H9 (cell line): ENCODE data around the gene UFC1. TPM values are rescaled to one million over a fixed set of nuclear protein-coding genes. Genes with fewer than 3 reads are reported as not detected.
A peak's percentile ranks its signal among the peaks of the same experiment; 100 is the strongest.

ENCODE experiments used
- DNase-seq: peaks from one replicate; pipeline ENCODE4 v3.0.0-alpha.2; 2017
- H2AFZ ChIP-seq: one replicate; pipeline ENCODE4 v1.6.1; 2013; ENCODE audit warnings: mild to moderate bottlenecking, low read length, control low read depth, moderate library complexity
- H2AK5ac ChIP-seq: 2 replicates; pipeline ENCODE4 v1.6.1; 2013; ENCODE audit warnings: low read length, control low read depth, mixed read lengths; ENCODE audit not compliant: insufficient read length
- H2BK120ac ChIP-seq: one replicate; pipeline ENCODE4 v1.6.1; 2013; ENCODE audit warnings: low read depth, mild to moderate bottlenecking, low read length, control low read depth, inconsistent platforms; ENCODE audit not compliant: poor library complexity, severe bottlenecking
- H2BK12ac ChIP-seq: 2 replicates; pipeline ENCODE4 v1.6.1; 2013; ENCODE audit warnings: low read length, control low read depth, mixed read lengths, low read depth; ENCODE audit not compliant: insufficient read length
- H2BK15ac ChIP-seq: 2 replicates; pipeline ENCODE4 v1.6.1; 2013; ENCODE audit warnings: low read depth, low read length, control low read depth
- H2BK20ac ChIP-seq: one replicate; pipeline ENCODE4 v1.6.1; 2013; ENCODE audit warnings: low read depth, mild to moderate bottlenecking, low read length, control low read depth, inconsistent platforms; ENCODE audit not compliant: poor library complexity, severe bottlenecking
- H2BK5ac ChIP-seq: 2 replicates; pipeline ENCODE4 v1.6.1; 2013; ENCODE audit warnings: low read length, control low read depth, mixed read lengths; ENCODE audit not compliant: insufficient read length
- H3K14ac ChIP-seq: 2 replicates; pipeline ENCODE4 v1.6.1; 2013; ENCODE audit warnings: low read length, control low read depth; ENCODE audit not compliant: insufficient read depth
- H3K18ac ChIP-seq: 2 replicates; pipeline ENCODE4 v1.6.1; 2013; ENCODE audit warnings: low read depth, mild to moderate bottlenecking, mixed read lengths, low read length, control low read depth; ENCODE audit not compliant: insufficient read length
- H3K23ac ChIP-seq: 2 replicates; pipeline ENCODE4 v1.6.1; 2013; ENCODE audit warnings: low read length, control low read depth, mixed read lengths, low read depth; ENCODE audit not compliant: insufficient read length
- H3K23me2 ChIP-seq: 2 replicates; pipeline ENCODE4 v1.6.1; 2013; ENCODE audit warnings: low read depth, mild to moderate bottlenecking, mixed read lengths, low read length, control low read depth; ENCODE audit not compliant: insufficient read length, poor library complexity, severe bottlenecking
- H3K27ac ChIP-seq: 2 replicates; pipeline ENCODE4 v1.5.1; 2013; ENCODE audit warnings: low read length, control low read depth, mixed read lengths, low read depth; ENCODE audit not compliant: insufficient read length
- H3K27me3 ChIP-seq: 2 replicates; pipeline ENCODE4 v1.6.1; 2013; ENCODE audit warnings: low read length, control low read depth, inconsistent platforms; ENCODE audit not compliant: insufficient read depth
- H3K4ac ChIP-seq: 2 replicates; pipeline ENCODE4 v1.6.1; 2013; ENCODE audit warnings: low read depth, mild to moderate bottlenecking, control low read depth, inconsistent platforms, low read length, moderate library complexity
- H3K4me1 ChIP-seq: 2 replicates; pipeline ENCODE4 v1.6.1; 2013; ENCODE audit warnings: low read length, control low read depth, inconsistent platforms; ENCODE audit not compliant: insufficient read depth
- H3K4me2 ChIP-seq: 2 replicates; pipeline ENCODE4 v1.6.1; 2013; ENCODE audit warnings: low read length, control low read depth, mixed read lengths; ENCODE audit not compliant: insufficient read length, insufficient read depth
- H3K56ac ChIP-seq: 2 replicates; pipeline ENCODE4 v1.6.1; 2013; ENCODE audit warnings: low read depth, mild to moderate bottlenecking, mixed read lengths, low read length, control low read depth; ENCODE audit not compliant: insufficient read length
- H3K79me1 ChIP-seq: 2 replicates; pipeline ENCODE4 v1.6.1; 2013; ENCODE audit warnings: low read depth, mild to moderate bottlenecking, moderate library complexity, low read length, control low read depth, inconsistent platforms; ENCODE audit not compliant: insufficient read depth, poor library complexity, severe bottlenecking
- H3K79me2 ChIP-seq: 2 replicates; pipeline ENCODE4 v1.6.1; 2013; ENCODE audit warnings: low read length, control low read depth, inconsistent platforms; ENCODE audit not compliant: insufficient read depth
- H3K9ac ChIP-seq: 2 replicates; pipeline ENCODE4 v1.6.1; 2013; ENCODE audit warnings: low read length, control low read depth, mixed read lengths; ENCODE audit not compliant: insufficient read length; ENCODE audit errors: extremely low read depth
- H3K9me3 ChIP-seq: one replicate; pipeline ENCODE4 v1.6.1; 2013; ENCODE audit warnings: low read depth, low read length, inconsistent platforms; ENCODE audit not compliant: control insufficient read depth
- H3T11ph ChIP-seq: one replicate; pipeline ENCODE4 v1.6.1; 2013; ENCODE audit warnings: mild to moderate bottlenecking, low read length, control low read depth, inconsistent platforms
- H4K20me1 ChIP-seq: one replicate; pipeline ENCODE4 v1.6.1; 2013; ENCODE audit not compliant: control insufficient read depth, insufficient read length, insufficient read depth
- H4K5ac ChIP-seq: 2 replicates; pipeline ENCODE4 v1.6.1; 2013; ENCODE audit warnings: low read depth, mild to moderate bottlenecking, mixed read lengths, low read length, control low read depth; ENCODE audit not compliant: insufficient read length
- H4K8ac ChIP-seq: replicated peaks from 2 replicates; pipeline ENCODE4 v1.6.1; 2013; ENCODE audit warnings: low read length, control low read depth, mixed read lengths, low read depth; ENCODE audit not compliant: insufficient read length
- H4K91ac ChIP-seq: 2 replicates; pipeline ENCODE4 v1.6.1; 2013; ENCODE audit warnings: low read depth, mild to moderate bottlenecking, moderate library complexity, mixed read lengths, low read length, control low read depth; ENCODE audit not compliant: insufficient read length
- H3K27ac Mint-ChIP-seq, 3 experiments: 2 replicates in 2 of 3; 3 replicates in 1 of 3; pipeline ENCODE4 v1.8.0; 2020 to 2021; ENCODE audit warnings: mixed read lengths in 3 of 3, mild to moderate bottlenecking in 1 of 3, moderate library complexity in 1 of 3
- H3K27me3 Mint-ChIP-seq: 2 replicates; pipeline ENCODE4 v1.8.0; 2021; ENCODE audit warnings: low read depth, mild to moderate bottlenecking, moderate library complexity, mixed read lengths
- H3K36me3 Mint-ChIP-seq, 3 experiments: 2 replicates in 2 of 3; 3 replicates in 1 of 3; pipeline ENCODE4 v1.8.0; 2020 to 2021; ENCODE audit warnings: low read depth in 3 of 3, mixed read lengths in 3 of 3; ENCODE audit not compliant: insufficient read depth in 1 of 3
- H3K4me1 Mint-ChIP-seq, 2 experiments: 2 replicates each; pipeline ENCODE4 v1.8.0; 2020; ENCODE audit warnings: mixed read lengths in 2 of 2
- H3K4me3 Mint-ChIP-seq, 2 experiments: 2 replicates in 1 of 2; 3 replicates in 1 of 2; pipeline ENCODE4 v1.8.0; 2020 to 2021; ENCODE audit warnings: mild to moderate bottlenecking in 2 of 2, mixed read lengths in 2 of 2, moderate library complexity in 1 of 2
- H3K9me3 Mint-ChIP-seq, 2 experiments: 2 replicates in 1 of 2; 3 replicates in 1 of 2; pipeline ENCODE4 v1.8.0; 2020; ENCODE audit warnings: mild to moderate bottlenecking in 2 of 2, mixed read lengths in 2 of 2, moderate library complexity in 1 of 2
- WGBS: extraction: QIAGEN DNeasy Blood & Tissue Kit; methylation state at CpG from one replicate; pipeline ENCODE4 v1.1.7; 2013; ENCODE audit warnings: missing lambda C conversion rate, low lambda C conversion rate, mixed read lengths; ENCODE audit not compliant: insufficient read length; ENCODE audit errors: extremely low coverage; 5-methylcytosine and 5-hydroxymethylcytosine counted together
- total RNA-seq: library from RNA; stranded (reverse); gene quantifications from 2 replicates; pipeline ENCODE4 v1.2.1, GENCODE V29; 2021
- TF ChIP-seq, protein P1 (sequence below): fragments of 200-600 bp; sonication (generic); conservative IDR thresholded peaks from 3 replicates; pipeline ENCODE4 v1.8.0; 2021; ENCODE audit warnings: antibody characterized with exemption, mild to moderate bottlenecking

UFC1 gene
- total RNA-seq, 1 experiment from 2014 or later, result 93.4 TPM

DNA sequence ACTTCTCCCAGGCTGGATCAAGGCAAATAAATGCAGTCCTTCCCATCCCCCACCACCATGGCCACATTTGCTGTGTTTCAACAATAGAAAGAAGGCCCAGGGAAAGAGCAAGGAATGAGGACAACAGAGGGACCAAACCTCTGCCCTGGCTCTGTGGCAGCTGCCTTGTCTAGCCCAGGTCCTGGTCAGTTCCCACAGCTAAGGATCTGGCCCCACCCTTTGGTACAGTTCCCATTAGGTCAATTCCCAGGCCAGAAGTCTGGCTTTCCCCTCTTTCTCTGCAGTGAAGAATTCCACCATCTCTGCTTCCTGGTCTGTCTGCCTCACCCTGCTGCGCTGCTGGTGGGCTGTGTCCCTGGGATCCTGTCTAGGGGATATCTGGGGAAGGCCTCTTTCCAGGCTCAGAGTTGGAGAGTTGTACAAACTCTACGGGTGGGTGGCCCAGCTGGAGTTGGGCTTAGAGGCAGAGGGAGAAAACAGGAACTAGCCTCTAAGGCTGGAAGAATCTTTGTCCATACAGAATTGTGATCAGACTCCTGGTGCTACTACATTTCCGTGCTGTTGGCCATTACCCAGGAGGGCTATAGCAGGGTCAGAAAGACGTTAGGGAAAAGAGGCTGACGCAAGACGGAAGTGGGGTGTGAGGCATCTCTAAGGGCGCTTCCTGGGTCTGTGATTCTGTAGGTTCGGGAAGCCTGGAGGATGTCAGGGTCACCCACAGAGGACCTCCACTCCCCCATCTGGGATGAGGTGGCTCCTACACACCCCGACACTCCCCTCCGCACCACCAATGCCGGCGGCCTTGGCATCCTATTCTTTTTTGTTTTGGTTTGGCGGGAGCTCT, 47.4 kb downstream of the UFC1 start:
- peak overlapping the region; percentile 15 for H2BK120ac ChIP-seq
- H4K20me1 ChIP-seq, result no peaks in the 10 kb centered on the region
- H2AK5ac ChIP-seq, result peak overlapping the region; percentile 4
- H3K27me3 ChIP-seq, result no peaks in the 10 kb centered on the region; the same call in 1 of the 2 replicates
- peak overlapping the region; percentile 2; the same call in 1 of the 2 replicates for H3K4ac ChIP-seq
- peak overlapping the region; percentile 95 for H3K14ac ChIP-seq
- TF ChIP-seq, protein P1, sequence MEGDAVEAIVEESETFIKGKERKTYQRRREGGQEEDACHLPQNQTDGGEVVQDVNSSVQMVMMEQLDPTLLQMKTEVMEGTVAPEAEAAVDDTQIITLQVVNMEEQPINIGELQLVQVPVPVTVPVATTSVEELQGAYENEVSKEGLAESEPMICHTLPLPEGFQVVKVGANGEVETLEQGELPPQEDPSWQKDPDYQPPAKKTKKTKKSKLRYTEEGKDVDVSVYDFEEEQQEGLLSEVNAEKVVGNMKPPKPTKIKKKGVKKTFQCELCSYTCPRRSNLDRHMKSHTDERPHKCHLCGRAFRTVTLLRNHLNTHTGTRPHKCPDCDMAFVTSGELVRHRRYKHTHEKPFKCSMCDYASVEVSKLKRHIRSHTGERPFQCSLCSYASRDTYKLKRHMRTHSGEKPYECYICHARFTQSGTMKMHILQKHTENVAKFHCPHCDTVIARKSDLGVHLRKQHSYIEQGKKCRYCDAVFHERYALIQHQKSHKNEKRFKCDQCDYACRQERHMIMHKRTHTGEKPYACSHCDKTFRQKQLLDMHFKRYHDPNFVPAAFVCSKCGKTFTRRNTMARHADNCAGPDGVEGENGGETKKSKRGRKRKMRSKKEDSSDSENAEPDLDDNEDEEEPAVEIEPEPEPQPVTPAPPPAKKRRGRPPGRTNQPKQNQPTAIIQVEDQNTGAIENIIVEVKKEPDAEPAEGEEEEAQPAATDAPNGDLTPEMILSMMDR, result no peak
- H2AFZ ChIP-seq, result no peak overlapping the region
- peak overlapping the region; percentile 70 for H3K4me2 ChIP-seq
- no peak for DNase-seq
- H3K9me3 Mint-ChIP-seq, result no peaks in the 10 kb centered on the region; a peak in 1 of 5 replicates
- WGBS, result no CpG with 5 or more reads among the region's 13 CpGs
- H3K9me3 ChIP-seq, result no peaks in the 10 kb centered on the region
- H3K79me2 ChIP-seq, result no peaks in the 10 kb centered on the region
- peak overlapping the region; percentile 3 for H2BK5ac ChIP-seq
- peak overlapping the region; percentile 16 for H4K8ac ChIP-seq
- H3K36me3 Mint-ChIP-seq, result peaks cover 17 to 27% (median 21%) of the 10 kb centered on the region in 3 experiments; a peak in 6 of 7 replicates
- no peak overlapping the region for H2BK20ac ChIP-seq
- no peak overlapping the region for H3T11ph ChIP-seq
- no peak overlapping the region for H3K9ac ChIP-seq
- no peak overlapping the region for H3K23ac ChIP-seq
- peaks cover 24% of the 10 kb centered on the region for H3K4me1 ChIP-seq
- H3K4me1 Mint-ChIP-seq, result peaks cover 55 to 62% of the 10 kb centered on the region in 2 experiments
- H2BK15ac ChIP-seq, result no peak overlapping the region
- H2BK12ac ChIP-seq, result peak overlapping the region; percentile 64
- H3K27ac Mint-ChIP-seq, result peak overlapping the region; percentile 91 to 99 (median 99)
- no peak overlapping the region for H3K56ac ChIP-seq
- H3K4me3 Mint-ChIP-seq, result peak overlapping the region; percentile 91; a peak in 4 of 5 replicates
- H4K91ac ChIP-seq, result peak overlapping the region; percentile 87
- H3K18ac ChIP-seq, result peak overlapping the region; percentile 85
- peak overlapping the region; percentile 13 for H4K5ac ChIP-seq
- H3K27ac ChIP-seq, result peak overlapping the region; percentile 72
- H3K79me1 ChIP-seq, result no peaks in the 10 kb centered on the region
- H3K23me2 ChIP-seq, result peaks cover 7% of the 10 kb centered on the region
- H3K27me3 Mint-ChIP-seq, result no peaks in the 10 kb centered on the region
